IPS-20b (cell line): ENCODE data around the gene FXYD7.

Source experiments
- H3K27ac ChIP-seq: one replicate; pipeline ENCODE4 v1.5.1; 2013; ENCODE audit warnings: low read length
- H3K27me3 ChIP-seq: 2 replicates; pipeline ENCODE4 v1.6.1; 2013; ENCODE audit warnings: mild to moderate bottlenecking, low read length, inconsistent platforms; ENCODE audit not compliant: insufficient read depth
- H3K36me3 ChIP-seq: 2 replicates; pipeline ENCODE4 v1.6.1; 2013; ENCODE audit warnings: low read depth, mild to moderate bottlenecking, inconsistent platforms, low read length, moderate library complexity; ENCODE audit not compliant: insufficient read depth
- H3K4me1 ChIP-seq: 2 replicates; pipeline ENCODE4 v1.6.1; 2013; ENCODE audit warnings: mild to moderate bottlenecking, control low read depth, inconsistent platforms, low read length, moderate library complexity; ENCODE audit not compliant: insufficient read depth
- H3K4me3 ChIP-seq: 2 replicates; pipeline ENCODE4 v1.5.1; 2013; ENCODE audit warnings: mild to moderate bottlenecking, low read length, inconsistent platforms
- H3K9ac ChIP-seq: 2 replicates; pipeline ENCODE4 v1.6.1; 2013; ENCODE audit warnings: low read depth, mild to moderate bottlenecking, inconsistent platforms, low read length, moderate library complexity
- H3K9me3 ChIP-seq: 2 replicates; pipeline ENCODE4 v1.6.1; 2013; ENCODE audit warnings: mild to moderate bottlenecking, low read depth, low read length, inconsistent platforms; ENCODE audit not compliant: insufficient read depth

FXYD7 gene

DNA sequence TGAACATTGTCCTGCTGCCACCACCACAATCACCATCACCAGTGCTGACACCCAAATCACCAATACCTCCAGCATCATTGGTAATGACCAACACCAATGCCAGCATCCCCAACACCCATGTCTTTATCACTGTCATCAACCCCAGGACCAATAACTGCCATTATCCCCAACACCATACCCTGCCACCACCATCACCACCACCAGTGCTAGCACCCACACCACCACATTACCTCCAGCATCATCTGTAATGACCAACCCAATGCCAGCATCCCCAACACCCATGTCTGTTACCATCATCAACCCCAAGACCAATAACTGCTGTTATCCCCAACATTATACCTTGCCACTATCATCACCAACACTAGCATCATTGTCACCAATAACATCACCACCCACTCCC, 10.8 kb upstream of the FXYD7 start:
- Histone ChIP-seq H3K27me3 (no peaks in the 10 kb centered on the region), H3K36me3 (no peaks in the 10 kb centered on the region), H3K9me3 (no peaks in the 10 kb centered on the region), H3K4me1 (no peaks in the 10 kb centered on the region), H3K27ac (no peak overlapping the region), H3K9ac (no peak overlapping the region), H3K4me3 (no peak overlapping the region)

- no peaks in the 10 kb centered on the region for H3K9me3 ChIP-seq
Measured at GRCh38 chr19:35133826-35134225, 9.2 kb upstream of the FXYD7 start.

DNA sequence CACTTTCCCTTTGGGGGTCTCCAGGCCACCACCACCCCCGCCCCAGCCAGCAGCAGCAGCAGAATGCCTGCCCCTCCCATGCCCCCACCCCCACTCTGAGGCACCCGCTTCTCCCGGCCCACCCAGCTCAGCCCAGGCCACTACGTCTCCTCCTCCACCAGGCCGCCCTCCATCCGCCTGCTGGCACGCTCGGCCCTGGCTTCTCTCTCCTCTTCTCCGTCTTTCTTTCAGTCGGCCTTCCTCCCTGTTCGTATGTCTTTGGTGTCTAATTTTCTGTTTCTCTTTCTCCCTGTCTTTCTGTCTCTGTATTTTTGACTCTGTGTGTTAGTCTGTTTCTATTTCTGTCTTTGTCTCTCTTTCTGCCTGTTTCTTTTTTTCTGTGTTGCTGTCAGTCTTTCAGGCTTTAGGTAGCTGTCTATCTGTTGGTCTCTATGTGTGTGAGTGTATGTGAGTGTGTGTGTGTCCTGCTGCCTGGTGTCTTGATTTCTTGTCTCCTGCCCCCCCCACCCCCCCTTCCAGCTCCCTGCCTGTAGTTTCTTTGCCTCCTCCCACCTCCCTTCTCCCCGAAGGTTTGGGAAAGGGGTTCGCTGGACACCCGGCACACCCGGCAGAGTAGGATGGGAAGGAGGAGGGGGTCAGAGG, 8.3 kb upstream of the FXYD7 start, which contains the start of gene LGI4:
Gene LGI4, minus strand, starts transcription at position 459 of the 642 bp plus-strand sequence. Its CDS starts 379 bp downstream, at position 80.
- H3K27me3 ChIP-seq, result 0 out of 2 replicates have a peak, but pooled peaks cover 1% of the 10 kb centered on the region
- H3K4me3 ChIP-seq, result peak within 1 kb of the TSS; percentile 53; the same call in 1 of the 2 replicates
- H3K9me3 ChIP-seq, result no peaks in the 10 kb centered on the region
- H3K27ac ChIP-seq, result no peak within 1 kb of the TSS
- H3K4me1 ChIP-seq, result no peaks in the 10 kb centered on the region
- H3K9ac ChIP-seq, result no peak within 1 kb of the TSS
- no peaks in the 10 kb centered on the region for H3K36me3 ChIP-seq

More at GRCh38 chr19:35133826-35134225, 9.2 kb upstream of the FXYD7 start:
- H3K9ac ChIP-seq, result no peak overlapping the region
- no peaks in the 10 kb centered on the region for H3K4me1 ChIP-seq
- no peak overlapping the region for H3K27ac ChIP-seq
- no peaks in the 10 kb centered on the region for H3K27me3 ChIP-seq
- no peaks in the 10 kb centered on the region for H3K36me3 ChIP-seq
- H3K4me3 ChIP-seq, result no peak overlapping the region

DNA sequence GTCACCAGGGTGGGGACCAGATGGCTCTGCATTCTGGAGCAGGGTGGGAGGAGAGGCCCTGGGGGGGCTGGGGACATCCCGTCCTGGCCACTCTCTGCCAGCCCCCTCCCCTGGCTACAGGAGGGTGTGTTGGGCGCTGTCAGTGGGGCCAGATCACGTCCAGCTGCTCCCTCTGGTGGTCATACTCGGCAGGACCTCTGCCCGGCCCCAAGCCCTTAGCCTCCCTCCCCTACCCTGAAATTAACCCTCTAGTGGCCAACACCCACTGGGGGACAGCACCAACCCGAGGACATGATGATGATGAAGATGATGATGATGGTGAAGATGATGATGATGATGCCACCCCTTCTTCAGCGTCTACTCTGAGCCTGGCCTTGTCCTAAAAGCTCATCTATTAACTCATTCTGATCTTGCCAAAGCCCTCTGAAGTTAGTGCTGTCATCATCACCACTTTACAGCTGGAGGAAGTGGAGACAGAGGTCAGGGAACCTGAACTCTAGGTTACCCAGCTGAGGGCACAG, 7.6 kb upstream of the FXYD7 start:
- Histone ChIP-seq H3K9me3 (no peaks in the 10 kb centered on the region), H3K27ac (no peak overlapping the region), H3K4me3 (peak overlapping the region; percentile 53; the same call in 1 of the 2 replicates), H3K4me1 (no peaks in the 10 kb centered on the region; the same call in 1 of the 2 replicates), H3K27me3 (peaks cover 9% of the 10 kb centered on the region), H3K36me3 (no peaks in the 10 kb centered on the region), H3K9ac (no peak overlapping the region)

GRCh38 chr19:35136231-35136630, 6.8 kb upstream of the FXYD7 start:
- Histone ChIP-seq H3K27me3 (peaks cover 13% of the 10 kb centered on the region), H3K9me3 (no peaks in the 10 kb centered on the region), H3K9ac (no peak overlapping the region), H3K27ac (no peak overlapping the region), H3K4me3 (no peak overlapping the region), H3K36me3 (no peaks in the 10 kb centered on the region), H3K4me1 (no peaks in the 10 kb centered on the region; the same call in 1 of the 2 replicates)

- H3K4me3 ChIP-seq, result no peak overlapping the region
- H3K27ac ChIP-seq, result no peak overlapping the region
- no peaks in the 10 kb centered on the region for H3K36me3 ChIP-seq
- no peak overlapping the region for H3K9ac ChIP-seq
- no peaks in the 10 kb centered on the region; the same call in 1 of the 2 replicates for H3K4me1 ChIP-seq
- no peaks in the 10 kb centered on the region for H3K9me3 ChIP-seq
- peaks cover 21% of the 10 kb centered on the region for H3K27me3 ChIP-seq
Measured at GRCh38 chr19:35136977-35137702, 5.9 kb upstream of the FXYD7 start.

GRCh38 chr19:35138305-35138892, 4.7 kb upstream of the FXYD7 start, which contains the start of gene FXYD1:
FXYD1 (plus strand) TSS chr19:35138824; CDS start chr19:35140080, 1,256 bp downstream.
- Histone ChIP-seq H3K9me3 (no peaks in the 10 kb centered on the region), H3K27me3 (peaks cover 29% of the 10 kb centered on the region), H3K4me3 (no peak within 1 kb of the TSS), H3K4me1 (no peaks in the 10 kb centered on the region; the same call in 1 of the 2 replicates), H3K27ac (no peak within 1 kb of the TSS), H3K9ac (no peak within 1 kb of the TSS), H3K36me3 (no peaks in the 10 kb centered on the region)

DNA sequence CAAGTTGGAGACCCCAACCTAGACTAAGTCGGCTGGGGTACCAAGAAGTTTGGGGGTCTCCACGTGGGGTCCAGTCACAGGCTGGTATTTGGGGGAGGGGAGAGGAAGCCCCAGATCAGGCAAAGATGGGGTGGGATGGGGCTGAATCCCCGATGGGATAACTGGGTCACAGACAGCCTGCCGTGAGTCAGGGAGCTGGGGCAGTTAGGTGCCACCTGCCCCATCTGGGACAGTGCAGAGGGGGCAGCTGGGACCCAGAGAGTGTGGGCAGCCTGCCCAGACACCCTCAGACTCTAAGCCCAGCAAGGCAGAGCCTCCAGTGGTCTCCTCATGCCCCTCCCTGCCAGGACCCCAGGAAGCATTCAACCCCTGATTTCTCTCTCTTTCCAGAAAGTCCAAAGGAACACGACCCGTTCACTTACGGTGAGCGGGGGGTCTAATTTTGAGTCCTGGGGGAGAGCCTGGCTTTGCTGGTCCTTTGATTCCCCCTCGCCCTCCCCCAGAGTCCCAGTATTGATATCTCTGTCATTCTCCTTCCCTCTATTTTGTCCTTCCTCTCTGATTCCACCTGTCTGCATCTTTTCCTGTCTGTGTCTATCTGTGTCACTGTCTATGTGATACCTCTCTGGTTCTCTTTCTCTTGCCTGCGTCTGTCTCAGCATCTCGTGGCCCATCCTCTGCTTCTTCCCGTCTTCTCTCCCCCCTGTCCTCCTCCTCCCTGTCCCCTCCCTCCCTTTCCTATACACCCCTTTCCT, 2.7 kb upstream of the FXYD7 start:
- H3K9me3 ChIP-seq, result no peaks in the 10 kb centered on the region
- peaks cover 46% of the 10 kb centered on the region for H3K27me3 ChIP-seq
- no peaks in the 10 kb centered on the region for H3K36me3 ChIP-seq
- peak overlapping the region; percentile 6; the same call in 1 of the 2 replicates for H3K4me3 ChIP-seq
- H3K9ac ChIP-seq, result no peak overlapping the region
- peaks cover 13% of the 10 kb centered on the region; the same call in 1 of the 2 replicates for H3K4me1 ChIP-seq
- H3K27ac ChIP-seq, result no peak overlapping the region

DNA sequence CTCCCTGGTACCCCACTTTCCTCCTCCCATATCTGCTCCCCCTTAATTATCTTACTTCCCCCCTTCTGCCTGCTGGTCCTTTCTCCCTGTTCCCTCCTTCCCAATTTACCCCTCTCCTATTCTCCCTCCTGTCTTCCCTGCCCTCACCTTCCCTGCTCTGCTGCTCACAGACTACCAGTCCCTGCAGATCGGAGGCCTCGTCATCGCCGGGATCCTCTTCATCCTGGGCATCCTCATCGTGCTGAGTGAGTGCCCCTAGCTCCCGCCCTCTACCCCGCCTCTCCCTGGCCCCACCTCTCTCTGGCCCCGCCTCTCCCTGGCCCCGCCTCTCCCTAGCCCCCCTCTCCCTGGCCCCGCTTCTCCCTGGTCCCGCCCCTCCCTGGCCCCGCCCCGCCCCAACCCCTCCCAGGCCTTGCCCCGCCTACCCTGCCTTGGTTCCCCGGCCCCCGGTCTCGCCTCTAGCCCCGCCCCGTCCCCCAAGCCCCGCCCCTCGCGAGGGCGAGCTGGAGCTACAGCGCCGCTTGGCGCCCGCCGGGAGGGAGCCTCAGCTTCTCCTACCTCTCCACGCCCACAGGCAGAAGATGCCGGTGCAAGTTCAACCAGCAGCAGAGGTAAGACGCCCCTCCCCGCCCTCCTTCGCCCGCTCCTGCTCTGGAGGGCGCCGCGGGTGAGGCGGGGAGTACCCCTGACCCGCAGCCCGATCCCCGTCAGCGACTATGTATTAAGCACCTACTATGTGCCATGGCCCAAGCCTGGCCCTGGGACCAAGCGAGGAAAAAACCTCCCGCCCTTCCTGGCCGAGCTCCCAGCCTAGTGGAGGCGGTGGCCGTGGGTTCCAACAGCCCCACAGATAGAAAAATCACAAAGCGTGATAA, 1.9 kb upstream of the FXYD7 start:
- Histone ChIP-seq H3K9ac (peak overlapping the region; percentile 7; the same call in 1 of the 2 replicates), H3K27ac (no peak overlapping the region), H3K36me3 (no peaks in the 10 kb centered on the region), H3K9me3 (no peaks in the 10 kb centered on the region), H3K4me3 (peak overlapping the region; percentile 81), H3K27me3 (peaks cover 46% of the 10 kb centered on the region), H3K4me1 (peaks cover 13% of the 10 kb centered on the region; the same call in 1 of the 2 replicates)

GRCh38 chr19:35141837-35142605, 1.0 kb upstream of the FXYD7 start:
- Histone ChIP-seq H3K36me3 (no peaks in the 10 kb centered on the region), H3K4me1 (peaks cover 13% of the 10 kb centered on the region; the same call in 1 of the 2 replicates), H3K27ac (no peak overlapping the region), H3K4me3 (peak overlapping the region; percentile 81), H3K9me3 (no peaks in the 10 kb centered on the region), H3K9ac (peak overlapping the region; percentile 53; the same call in 1 of the 2 replicates), H3K27me3 (peaks cover 46% of the 10 kb centered on the region)
